ENCODE measurements around the gene PRM1.
A peak's percentile ranks its signal among the peaks of the same experiment; 100 is the strongest.

The PRM1 gene

DNA sequence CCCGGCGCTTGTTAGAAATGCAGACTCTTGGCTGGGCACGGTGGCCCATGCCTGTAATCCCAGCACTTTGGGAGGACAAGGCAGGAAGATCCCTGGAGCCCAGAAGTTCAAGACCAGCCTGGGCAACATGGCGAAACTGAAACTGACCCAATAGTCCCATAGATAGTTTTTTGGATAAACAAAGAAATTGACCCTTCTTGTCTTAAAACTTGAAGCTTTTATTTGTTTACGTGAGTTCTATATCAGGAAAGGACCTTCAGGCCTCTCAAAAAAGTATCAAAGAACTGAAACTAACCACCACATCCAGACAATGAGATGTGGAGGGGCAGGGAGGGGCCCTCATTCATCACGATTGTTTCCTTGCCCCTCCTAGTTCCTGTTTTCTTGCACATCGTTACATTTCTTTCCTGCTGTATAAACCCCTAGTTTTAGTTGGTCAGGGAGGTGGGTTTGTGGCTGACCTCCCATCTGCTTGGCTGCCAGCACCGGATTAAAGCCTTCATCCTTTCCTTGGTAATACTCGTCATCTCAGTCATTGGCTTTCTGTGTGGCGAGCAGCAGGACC lies 29.9 kb upstream of the PRM1 start:
- Histone ChIP-seq H3K4me3 (ENCODE audit: low read depth in 1 of 2, low read length in 1 of 2) (no peak overlapping the region), H3K4me1 (ENCODE audit: control insufficient read depth in 1 of 2, insufficient read depth in 1 of 2, low read depth in 1 of 2, low read length in 1 of 2) (peaks cover 62 to 69% of the 10 kb centered on the region in 2 experiments), H3K27me3 (no peaks in the 10 kb centered on the region), H3K27ac (peak overlapping the region; percentile 34), H3K9me3 (no peaks in the 10 kb centered on the region), H3K36me3 (no peaks in the 10 kb centered on the region)
- TF ChIP-seq, protein P1, sequence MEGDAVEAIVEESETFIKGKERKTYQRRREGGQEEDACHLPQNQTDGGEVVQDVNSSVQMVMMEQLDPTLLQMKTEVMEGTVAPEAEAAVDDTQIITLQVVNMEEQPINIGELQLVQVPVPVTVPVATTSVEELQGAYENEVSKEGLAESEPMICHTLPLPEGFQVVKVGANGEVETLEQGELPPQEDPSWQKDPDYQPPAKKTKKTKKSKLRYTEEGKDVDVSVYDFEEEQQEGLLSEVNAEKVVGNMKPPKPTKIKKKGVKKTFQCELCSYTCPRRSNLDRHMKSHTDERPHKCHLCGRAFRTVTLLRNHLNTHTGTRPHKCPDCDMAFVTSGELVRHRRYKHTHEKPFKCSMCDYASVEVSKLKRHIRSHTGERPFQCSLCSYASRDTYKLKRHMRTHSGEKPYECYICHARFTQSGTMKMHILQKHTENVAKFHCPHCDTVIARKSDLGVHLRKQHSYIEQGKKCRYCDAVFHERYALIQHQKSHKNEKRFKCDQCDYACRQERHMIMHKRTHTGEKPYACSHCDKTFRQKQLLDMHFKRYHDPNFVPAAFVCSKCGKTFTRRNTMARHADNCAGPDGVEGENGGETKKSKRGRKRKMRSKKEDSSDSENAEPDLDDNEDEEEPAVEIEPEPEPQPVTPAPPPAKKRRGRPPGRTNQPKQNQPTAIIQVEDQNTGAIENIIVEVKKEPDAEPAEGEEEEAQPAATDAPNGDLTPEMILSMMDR (IDR thresholded peaks at IDR 0.05) = no peak

DNA sequence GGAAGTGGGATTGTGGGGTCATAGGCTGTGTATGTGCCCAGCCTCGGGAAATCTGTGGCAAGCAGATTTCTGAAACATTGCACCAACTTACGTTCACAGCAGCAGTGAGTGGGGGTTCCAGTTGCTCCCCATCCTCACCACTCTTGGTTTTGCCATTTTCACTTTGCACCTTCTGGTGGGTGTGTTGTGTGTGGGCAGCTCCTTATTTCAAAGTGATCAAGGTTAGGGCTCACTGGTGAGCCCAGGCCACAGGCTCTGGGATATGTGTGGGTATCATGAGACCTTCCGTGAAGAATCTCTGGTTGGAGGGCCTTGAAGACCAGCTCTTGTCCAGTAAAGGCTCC lies 29.5 kb upstream of the PRM1 start:
- H3K27ac ChIP-seq = peak overlapping the region; percentile 34
- no peaks in the 10 kb centered on the region for H3K36me3 ChIP-seq
- no peaks in the 10 kb centered on the region for H3K27me3 ChIP-seq
- TF ChIP-seq, protein P1 (IDR thresholded peaks at IDR 0.05) = no peak
- peaks cover 66 to 73% of the 10 kb centered on the region in 2 experiments for H3K4me1 ChIP-seq (ENCODE audit: control insufficient read depth in 1 of 2, insufficient read depth in 1 of 2, low read depth in 1 of 2, low read length in 1 of 2)
- H3K4me3 ChIP-seq (ENCODE audit: low read depth in 1 of 2, low read length in 1 of 2) = no peak overlapping the region
- no peaks in the 10 kb centered on the region for H3K9me3 ChIP-seq

DNA sequence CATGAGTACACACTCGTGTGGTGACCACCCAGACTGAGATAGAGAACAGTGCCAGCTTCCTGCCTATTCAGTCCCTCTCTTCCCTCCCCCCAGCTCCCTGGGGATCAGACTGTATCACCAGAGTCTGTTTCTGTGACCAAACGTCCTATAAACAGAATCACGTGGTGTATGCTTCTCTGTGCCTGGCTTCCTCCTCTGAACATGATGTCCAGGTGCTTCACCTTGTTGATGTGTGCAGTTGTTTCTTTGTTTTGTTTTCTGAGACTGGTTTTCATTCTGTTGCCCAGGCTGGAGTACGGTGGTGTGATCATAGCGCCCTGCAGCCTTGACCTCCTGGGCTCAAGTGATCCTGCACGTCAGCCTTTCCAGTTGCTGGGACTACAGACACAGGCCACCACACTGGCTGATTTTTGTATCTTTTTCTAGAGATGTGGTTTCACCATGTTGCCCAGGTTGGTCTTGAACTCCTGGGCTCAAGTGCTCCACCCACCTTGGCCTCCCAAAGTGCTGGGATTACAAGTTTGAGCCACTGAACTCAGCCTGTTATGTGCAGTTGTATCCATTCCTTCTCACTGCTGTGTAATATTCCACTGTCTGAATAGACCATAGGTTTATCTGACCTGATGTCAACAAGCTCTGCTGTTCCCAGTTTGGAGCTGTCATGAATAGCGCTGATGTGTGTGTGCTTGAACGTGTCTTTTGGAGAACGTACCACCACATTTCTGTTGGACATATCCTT lies 28.9 kb upstream of the PRM1 start:
- Histone ChIP-seq H3K27me3 (no peaks in the 10 kb centered on the region), H3K4me3 (ENCODE audit: low read depth in 1 of 2, low read length in 1 of 2) (no peak overlapping the region), H3K4me1 (ENCODE audit: control insufficient read depth in 1 of 2, insufficient read depth in 1 of 2, low read depth in 1 of 2, low read length in 1 of 2) (peaks cover 72 to 79% of the 10 kb centered on the region in 2 experiments), H3K9me3 (no peaks in the 10 kb centered on the region), H3K27ac (peak overlapping the region; percentile 34), H3K36me3 (no peaks in the 10 kb centered on the region)
- TF ChIP-seq, protein P1 (IDR thresholded peaks at IDR 0.05) = no peak

DNA sequence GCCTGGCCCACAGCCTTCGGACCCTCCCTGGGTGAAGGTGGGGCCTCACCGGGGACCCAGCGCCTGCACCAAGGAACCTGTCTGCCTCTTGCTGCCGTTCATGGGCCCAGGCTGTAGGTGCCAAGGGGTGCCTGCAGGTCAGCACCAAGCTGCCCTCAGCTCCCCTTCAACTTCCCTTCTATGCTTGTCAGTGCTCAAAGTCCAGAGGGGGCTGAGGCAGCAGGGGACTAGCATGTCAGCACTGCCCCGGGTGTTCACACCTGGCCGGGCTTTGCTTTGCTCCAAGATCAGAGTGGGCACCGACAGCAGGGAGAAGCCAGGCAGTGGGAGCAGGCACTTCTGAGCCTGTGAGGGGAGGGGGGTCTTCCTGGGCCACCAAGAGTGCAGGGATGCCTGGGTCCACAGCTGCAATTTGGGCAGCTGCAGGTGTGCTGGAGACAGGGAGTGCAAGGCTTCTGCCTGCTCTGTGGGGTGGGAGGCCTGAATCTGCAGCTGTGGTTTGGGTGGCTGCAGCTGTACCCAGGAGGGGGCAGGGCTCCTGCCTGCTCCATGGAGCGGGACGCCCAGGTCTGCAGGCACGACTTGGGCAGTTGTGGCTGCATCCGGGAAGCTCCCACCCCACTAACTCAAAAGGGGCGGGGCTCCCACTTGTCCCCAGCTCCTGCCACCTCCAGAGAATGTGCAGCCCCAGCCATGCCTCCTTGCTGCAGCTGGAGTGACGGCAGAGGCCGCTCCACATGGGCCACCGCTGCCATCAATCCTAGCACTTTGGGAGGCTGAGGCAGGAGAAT lies 27.6 kb upstream of the PRM1 start:
- Histone ChIP-seq H3K4me3 (ENCODE audit: low read depth in 1 of 2, low read length in 1 of 2) (peak overlapping the region in 1 of 2 experiments; percentile 54), H3K36me3 (no peaks in the 10 kb centered on the region), H3K9me3 (no peaks in the 10 kb centered on the region), H3K27ac (peak overlapping the region; percentile 90), H3K4me1 (ENCODE audit: control insufficient read depth in 1 of 2, insufficient read depth in 1 of 2, low read depth in 1 of 2, low read length in 1 of 2) (peaks cover 76 to 82% of the 10 kb centered on the region in 2 experiments), H3K27me3 (no peaks in the 10 kb centered on the region)
- TF ChIP-seq, protein P1 (IDR thresholded peaks at IDR 0.05) = no peak

DNA sequence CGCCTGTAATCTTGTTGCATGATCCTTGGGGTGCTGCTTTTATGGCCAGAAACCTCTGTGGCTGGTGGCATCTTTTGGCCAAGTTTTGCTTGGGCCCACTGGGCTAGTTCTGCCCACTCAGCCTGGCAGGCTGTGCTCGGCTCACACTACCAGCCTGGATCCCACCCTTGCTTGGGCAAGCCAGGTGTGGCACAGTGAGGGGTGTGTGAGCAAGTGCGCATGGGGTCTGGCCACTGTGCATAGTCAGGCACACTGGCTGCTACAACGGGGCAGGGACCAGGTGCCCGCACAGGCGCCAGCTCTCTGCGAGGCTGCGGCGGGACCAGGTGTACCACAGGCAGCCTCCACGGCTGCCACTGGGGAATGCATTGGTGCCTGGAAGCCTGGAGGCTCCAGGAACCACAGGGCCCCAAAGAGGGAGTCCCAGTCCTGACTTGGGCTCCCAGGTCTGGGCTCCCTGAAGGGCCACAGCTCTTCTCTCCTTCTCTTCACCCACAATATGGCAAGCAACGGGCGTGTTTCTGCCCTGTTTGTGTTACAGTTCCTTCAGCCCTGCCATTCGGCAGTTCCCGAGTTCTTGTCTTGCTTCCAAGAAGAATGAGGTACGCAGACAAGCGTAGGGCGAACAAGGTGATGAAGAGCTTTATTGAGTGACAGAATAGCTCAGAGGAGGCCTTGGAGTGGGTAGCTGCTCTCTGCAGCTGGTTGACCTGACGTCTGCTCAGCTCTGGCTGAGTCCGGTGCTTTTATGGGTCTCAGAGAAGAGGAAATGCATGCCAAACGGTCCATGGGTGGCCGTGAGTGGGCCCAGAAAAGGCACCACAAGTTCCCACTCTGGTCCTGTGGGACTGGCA lies 26.7 kb upstream of the PRM1 start:
- Histone ChIP-seq H3K4me1 (ENCODE audit: control insufficient read depth in 1 of 2, insufficient read depth in 1 of 2, low read depth in 1 of 2, low read length in 1 of 2) (peaks cover 76 to 79% of the 10 kb centered on the region in 2 experiments), H3K36me3 (no peaks in the 10 kb centered on the region), H3K27me3 (no peaks in the 10 kb centered on the region), H3K9me3 (no peaks in the 10 kb centered on the region), H3K27ac (peak overlapping the region; percentile 90), H3K4me3 (ENCODE audit: low read depth in 1 of 2, low read length in 1 of 2) (peak overlapping the region; percentile 42 to 54)
- TF ChIP-seq, protein P1 (IDR thresholded peaks at IDR 0.05) = no peak
